Duodenal mucosa (tissue), 2 donors: ENCODE results near the gene PBXIP1.

ENCODE experiments used
- H3K27ac ChIP-seq: one replicate; pipeline ENCODE4 v1.7.0; 2013; ENCODE audit warnings: low read depth, low read length
- H3K27me3 ChIP-seq, 2 donors: one replicate each; pipeline ENCODE4 v1.7.0; 2013; ENCODE audit warnings: low read length in 2 of 2, control low read depth in 1 of 2; ENCODE audit not compliant: insufficient read depth in 2 of 2, control insufficient read depth in 1 of 2
- H3K36me3 ChIP-seq, 2 donors: one replicate each; pipeline ENCODE4 v1.7.0; 2013; ENCODE audit warnings: low read length in 2 of 2, control low read depth in 1 of 2; ENCODE audit not compliant: insufficient read depth in 2 of 2, control insufficient read depth in 1 of 2
- H3K4me1 ChIP-seq, 2 donors: one replicate each; pipeline ENCODE4 v1.7.0; 2013; ENCODE audit warnings: low read length in 2 of 2, control low read depth in 1 of 2; ENCODE audit not compliant: insufficient read depth in 2 of 2, control insufficient read depth in 1 of 2
- H3K4me3 ChIP-seq, 2 donors: one replicate each; pipeline ENCODE4 v1.7.0; 2013; ENCODE audit warnings: low read length in 2 of 2, low read depth in 1 of 2
- H3K9ac ChIP-seq, 2 donors: one replicate each; pipeline ENCODE4 v1.7.0; 2013; ENCODE audit warnings: low read length in 2 of 2, low read depth in 1 of 2
- H3K9me3 ChIP-seq, 2 donors: one replicate each; pipeline ENCODE4 v1.7.0; 2013; ENCODE audit warnings: low read length in 2 of 2, control low read depth in 1 of 2; ENCODE audit not compliant: control insufficient read depth in 1 of 2

PBXIP1 gene

DNA sequence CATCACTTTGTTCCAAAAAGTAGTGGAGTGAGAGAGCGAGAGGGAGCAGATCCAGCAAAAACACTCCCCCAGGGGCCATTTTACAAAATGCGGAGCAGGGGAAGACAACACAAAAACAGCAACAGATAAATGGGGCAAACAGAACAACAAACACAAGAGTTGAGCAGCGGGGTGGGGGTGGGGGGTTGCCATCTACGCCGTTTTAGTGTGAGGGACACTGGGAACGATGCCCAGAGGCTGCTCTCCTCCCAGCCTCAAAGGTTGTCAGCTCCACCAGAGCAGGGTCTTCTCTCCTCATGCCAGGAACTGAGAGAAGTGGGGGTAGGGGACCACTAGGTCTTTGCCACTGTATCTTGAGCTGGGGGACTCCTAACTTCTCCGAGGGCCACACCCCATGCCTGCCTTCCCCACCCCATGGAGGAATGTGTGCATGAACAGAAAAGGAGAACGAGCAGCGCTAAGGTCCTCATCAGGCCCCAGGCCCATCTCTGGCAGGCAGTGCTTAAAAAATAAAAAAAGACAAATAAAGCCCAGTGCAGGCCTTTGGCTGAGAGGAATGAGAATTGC lies 1.3 kb upstream of the PBXIP1 start:
- no peaks in the 10 kb centered on the region for H3K27me3 ChIP-seq
- H3K9me3 ChIP-seq: no peaks in the 10 kb centered on the region
- H3K27ac ChIP-seq: no peak overlapping the region
- H3K4me1 ChIP-seq: peaks cover 49 to 55% of the 10 kb centered on the region in 2 donors
- no peak overlapping the region for H3K4me3 ChIP-seq
- H3K36me3 ChIP-seq: peaks cover 6 to 14% of the 10 kb centered on the region in 2 donors
- peak overlapping the region in 1 of 2 donors; percentile 61 for H3K9ac ChIP-seq

DNA sequence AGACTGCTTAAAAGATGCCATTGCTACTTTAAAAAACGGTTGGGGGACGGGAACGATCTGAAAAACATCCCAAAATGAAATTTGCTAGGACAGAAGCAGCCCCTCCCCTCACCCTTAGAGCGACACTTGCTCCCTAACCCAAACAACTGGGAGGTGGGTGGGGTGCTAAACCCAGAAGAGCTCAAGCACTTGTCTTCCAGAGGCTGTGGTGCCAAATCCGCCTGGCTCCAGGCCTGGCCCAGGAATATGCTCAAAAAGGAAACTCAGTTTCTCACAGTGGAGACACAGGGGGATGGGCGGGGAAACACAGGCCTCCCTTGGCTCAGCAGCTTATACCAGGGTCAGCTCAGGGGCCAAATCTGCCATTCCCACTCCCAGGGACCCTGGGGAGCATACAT lies 644 bp upstream of the PBXIP1 start:
- H3K9me3 ChIP-seq: no peaks in the 10 kb centered on the region
- no peaks in the 10 kb centered on the region for H3K27me3 ChIP-seq
- peaks cover 49 to 58% of the 10 kb centered on the region in 2 donors for H3K4me1 ChIP-seq
- H3K9ac ChIP-seq: peak overlapping the region; percentile 61 to 79
- H3K4me3 ChIP-seq: peak overlapping the region; percentile 72 to 82
- H3K36me3 ChIP-seq: peaks cover 6 to 14% of the 10 kb centered on the region in 2 donors
- H3K27ac ChIP-seq: no peak overlapping the region

DNA sequence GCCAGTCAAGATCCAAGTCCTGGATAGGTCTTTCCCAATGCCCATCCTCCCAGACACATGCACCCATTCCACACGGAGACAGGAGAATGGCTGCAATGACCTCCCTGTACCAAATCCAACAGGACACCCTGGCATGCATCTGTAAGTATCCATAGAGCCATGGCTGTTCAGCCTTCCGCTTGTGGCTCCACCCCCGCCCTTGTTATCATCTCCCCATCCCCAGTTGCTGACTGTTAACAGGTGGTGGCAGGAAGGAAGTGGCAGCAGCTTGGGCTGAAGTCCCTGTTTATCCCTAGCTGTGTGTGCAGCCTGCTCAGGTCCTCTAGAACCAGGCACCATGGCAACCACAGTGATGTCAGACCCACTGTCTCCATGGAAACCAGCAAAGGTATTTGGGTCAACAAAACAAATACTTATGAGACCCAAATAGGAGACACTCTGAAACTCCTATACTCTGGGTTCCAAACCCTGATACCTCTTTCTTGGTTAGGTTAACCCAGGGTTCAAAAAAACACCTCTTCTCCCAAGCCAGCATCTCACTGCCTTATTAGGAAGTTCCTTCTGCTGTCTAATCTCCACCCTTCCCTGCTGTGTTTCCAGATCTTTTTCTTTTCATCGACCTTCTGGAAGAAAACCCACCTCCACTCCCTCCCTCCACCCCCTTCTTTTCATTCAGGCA lies 721 bp downstream of the PBXIP1 start:
- H3K9ac ChIP-seq: peak overlapping the region; percentile 61 to 79
- H3K27ac ChIP-seq: peak overlapping the region; percentile 68
- no peaks in the 10 kb centered on the region for H3K27me3 ChIP-seq
- H3K4me1 ChIP-seq: peaks cover 42 to 57% of the 10 kb centered on the region in 2 donors
- H3K4me3 ChIP-seq: peak overlapping the region; percentile 72 to 82
- H3K36me3 ChIP-seq: peaks cover 17 to 24% of the 10 kb centered on the region in 2 donors
- no peaks in the 10 kb centered on the region for H3K9me3 ChIP-seq

DNA sequence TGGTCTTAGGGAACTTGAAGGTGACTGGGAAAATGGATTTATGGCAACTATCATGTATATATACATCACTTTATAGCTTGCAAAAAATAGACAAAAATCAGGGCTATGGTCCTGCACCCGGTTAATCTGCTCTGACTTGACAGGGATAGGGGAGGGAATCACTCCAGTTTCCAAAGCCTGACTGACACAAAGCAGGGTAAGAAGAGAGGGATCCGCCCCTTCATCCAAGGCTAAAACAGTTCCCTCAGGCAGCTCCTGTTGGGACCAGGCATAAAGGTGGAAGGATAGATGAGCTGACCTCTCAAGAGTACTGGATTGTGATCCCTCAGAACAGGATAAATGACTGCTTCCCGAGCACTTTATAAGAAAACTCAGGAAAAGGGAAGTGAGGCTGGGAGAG lies 1.4 kb downstream of the PBXIP1 start:
- Histone ChIP-seq H3K9ac (peak overlapping the region; percentile 45 to 79), H3K36me3 (peaks cover 17 to 21% of the 10 kb centered on the region in 2 donors), H3K27me3 (no peaks in the 10 kb centered on the region), H3K4me1 (peaks cover 42 to 55% of the 10 kb centered on the region in 2 donors), H3K4me3 (peak overlapping the region; percentile 72 to 82), H3K27ac (no peak overlapping the region), H3K9me3 (no peaks in the 10 kb centered on the region)

DNA sequence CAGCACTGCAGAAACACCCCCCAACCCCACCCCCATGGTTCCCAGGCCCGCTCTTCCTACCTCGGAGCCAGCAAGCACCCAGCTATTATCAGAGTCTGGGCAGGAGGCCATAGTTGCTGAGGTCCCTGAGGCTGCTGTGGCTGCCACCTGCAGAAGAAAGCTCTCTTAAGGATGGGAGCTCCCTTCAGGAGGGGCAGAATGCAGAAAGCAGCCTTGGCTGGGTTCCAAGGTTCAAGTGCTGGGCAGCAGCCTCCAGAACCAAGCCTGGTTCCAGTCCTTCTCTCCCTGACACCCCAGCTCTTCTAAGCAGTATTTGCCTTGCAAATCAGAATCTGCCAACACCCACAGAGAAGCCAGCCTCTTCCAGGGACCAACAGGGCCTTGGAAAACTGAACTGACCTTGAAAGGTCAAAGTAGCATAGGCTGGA lies 2.3 kb downstream of the PBXIP1 start:
- Histone ChIP-seq H3K9me3 (no peaks in the 10 kb centered on the region), H3K27ac (no peak overlapping the region), H3K4me3 (peak overlapping the region; percentile 18 to 72), H3K36me3 (peaks cover 16 to 18% of the 10 kb centered on the region in 2 donors), H3K27me3 (no peaks in the 10 kb centered on the region), H3K9ac (no peak overlapping the region), H3K4me1 (peaks cover 42 to 55% of the 10 kb centered on the region in 2 donors)

DNA sequence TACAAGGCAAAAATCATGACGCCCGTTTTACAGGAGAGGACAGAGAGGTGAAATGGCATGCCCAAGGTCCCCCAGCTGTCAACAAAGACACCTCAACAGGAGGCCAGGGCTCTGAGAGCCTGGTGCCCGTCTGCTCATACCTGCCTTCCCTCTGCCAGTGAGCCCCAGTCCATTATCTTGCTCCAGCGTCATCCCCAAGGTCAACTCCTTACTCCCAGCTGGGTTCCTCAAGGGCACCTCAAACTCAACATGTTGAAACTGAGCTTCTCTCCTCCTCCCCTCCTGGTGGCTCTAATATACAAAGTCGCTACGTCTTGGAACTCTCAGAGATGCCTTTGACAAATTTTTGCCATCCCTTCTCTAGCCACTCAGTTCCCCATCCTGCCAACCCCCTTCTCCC lies 3.2 kb downstream of the PBXIP1 start:
- Histone ChIP-seq H3K4me1 (peaks cover 42 to 55% of the 10 kb centered on the region in 2 donors), H3K9ac (no peak overlapping the region)

DNA sequence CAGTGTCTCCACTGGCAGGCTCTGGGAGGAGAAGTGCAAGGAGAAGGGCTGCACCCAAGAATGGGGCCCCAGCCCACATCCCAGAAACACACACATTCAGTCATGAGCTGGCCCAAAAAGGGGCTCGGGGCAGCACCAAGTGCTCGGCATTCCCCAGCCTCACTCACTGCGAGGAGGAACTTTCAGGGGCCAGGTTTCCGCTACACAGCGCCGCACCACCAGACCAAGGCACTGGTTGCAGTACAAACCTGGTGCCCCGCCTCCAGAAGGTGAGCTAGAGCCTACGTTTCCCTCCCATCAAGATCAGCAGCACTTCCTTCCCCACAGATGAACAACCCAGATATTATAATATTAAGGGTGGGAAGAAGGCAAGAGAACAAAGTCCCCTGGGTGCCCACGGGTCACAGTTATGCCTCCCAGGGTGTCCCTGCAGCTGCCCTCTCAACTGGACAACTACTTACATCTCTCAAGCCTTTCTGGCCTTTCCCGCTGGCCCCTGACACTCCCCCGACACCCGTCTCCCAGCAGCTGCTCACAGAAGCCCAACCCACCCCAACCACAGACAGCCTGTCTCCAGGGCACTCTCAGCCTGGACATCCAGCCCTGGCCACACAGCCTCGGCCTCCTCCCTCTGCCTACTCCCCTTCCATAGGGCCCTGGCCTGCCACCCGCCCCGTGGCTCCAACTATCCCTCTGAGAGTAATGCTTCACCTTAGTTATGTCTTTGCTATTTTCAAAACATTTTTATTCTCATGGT lies 3.8 kb downstream of the PBXIP1 start:
- Histone ChIP-seq H3K27me3 (no peaks in the 10 kb centered on the region), H3K36me3 (peaks cover 12 to 27% of the 10 kb centered on the region in 2 donors), H3K9ac (no peak overlapping the region), H3K27ac (no peak overlapping the region), H3K4me1 (peaks cover 39 to 55% of the 10 kb centered on the region in 2 donors), H3K4me3 (peak overlapping the region in 1 of 2 donors; percentile 3), H3K9me3 (no peaks in the 10 kb centered on the region)

More for the DNA sequence above, 3.2 kb downstream of the PBXIP1 start:
- Histone ChIP-seq H3K9me3 (no peaks in the 10 kb centered on the region), H3K27ac (no peak overlapping the region), H3K27me3 (no peaks in the 10 kb centered on the region), H3K4me3 (peak overlapping the region; percentile 3 to 18), H3K36me3 (peaks cover 12 to 22% of the 10 kb centered on the region in 2 donors)

DNA sequence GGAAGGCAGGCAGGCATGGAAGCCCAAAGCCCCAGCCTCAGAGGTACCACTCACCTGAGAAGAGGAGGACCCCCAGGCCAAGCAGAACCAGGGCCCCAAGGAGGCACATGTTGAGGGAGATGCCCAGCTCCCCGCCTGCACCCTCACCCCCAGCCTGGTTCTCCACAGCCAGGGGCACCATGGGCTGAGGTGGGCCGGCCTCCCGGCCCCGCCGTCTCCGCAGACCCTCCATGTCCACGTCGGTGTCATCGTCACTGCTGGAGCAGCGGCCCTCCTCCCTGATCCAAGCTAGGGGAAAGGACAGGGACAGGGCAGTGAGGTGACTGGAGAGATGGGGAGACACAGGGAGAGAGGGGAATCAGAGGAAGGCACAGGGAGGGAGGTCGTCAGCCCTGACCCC lies 7.8 kb downstream of the PBXIP1 start:
- Histone ChIP-seq H3K36me3 (peaks cover 12 to 42% of the 10 kb centered on the region in 2 donors), H3K27ac (no peak overlapping the region), H3K4me3 (no peak overlapping the region), H3K9me3 (no peaks in the 10 kb centered on the region), H3K27me3 (no peaks in the 10 kb centered on the region), H3K4me1 (peaks cover 27 to 46% of the 10 kb centered on the region in 2 donors), H3K9ac (no peak overlapping the region)

DNA sequence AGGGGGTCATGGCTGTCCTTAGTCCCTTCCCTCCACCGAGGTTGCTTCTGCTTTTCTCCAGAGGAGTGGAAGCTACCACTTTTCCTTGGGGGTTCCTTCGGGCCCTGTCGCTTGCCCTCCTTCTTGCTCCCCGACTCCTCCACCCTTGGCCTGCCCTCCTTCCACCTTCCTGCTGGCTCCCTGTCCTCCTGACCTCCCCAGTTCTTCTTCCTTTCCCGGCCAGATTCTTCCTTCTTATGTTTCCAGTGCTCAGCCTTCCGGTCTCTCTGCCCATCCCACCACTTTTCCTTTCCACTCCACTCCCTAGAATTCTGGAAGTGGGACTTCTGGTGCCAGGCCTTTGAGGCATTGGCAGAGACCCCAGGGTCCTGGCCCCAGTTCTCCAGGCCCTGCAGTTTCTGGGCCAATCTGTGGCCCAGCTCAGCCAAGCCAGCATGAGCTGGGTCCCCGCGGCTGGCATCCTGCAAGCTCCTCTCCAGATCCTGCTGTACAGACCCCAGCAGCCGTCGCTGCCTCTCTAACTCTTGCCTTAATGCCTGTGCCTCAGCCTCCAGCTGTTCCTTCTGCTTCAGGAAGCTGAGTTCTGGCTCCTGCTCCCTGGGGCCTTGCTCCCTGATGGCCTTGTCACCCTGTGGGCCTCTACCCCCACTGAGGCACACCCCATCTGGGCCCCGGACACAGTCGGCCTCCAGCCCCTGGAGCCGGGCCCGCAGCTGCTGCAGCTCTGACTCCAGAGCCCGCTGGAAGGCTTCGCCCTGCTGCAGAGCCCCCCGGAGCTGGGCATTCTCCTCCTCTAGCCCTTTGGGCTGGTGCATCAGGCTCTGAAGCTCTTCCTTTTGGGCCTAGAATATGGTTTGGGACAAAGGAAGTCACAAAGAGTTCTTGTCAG lies 9.7 kb downstream of the PBXIP1 start:
- Histone ChIP-seq H3K9me3 (no peaks in the 10 kb centered on the region), H3K4me3 (no peak overlapping the region), H3K4me1 (peaks cover 39 to 46% of the 10 kb centered on the region in 2 donors), H3K9ac (no peak overlapping the region), H3K27me3 (no peaks in the 10 kb centered on the region), H3K36me3 (peaks cover 10 to 42% of the 10 kb centered on the region in 2 donors), H3K27ac (no peak overlapping the region)
